Measurements from ENCODE around the gene MYCBP2.
"Not testable (repeated sequence)": the region's sequence is repeated elsewhere in the genome, so short reads cannot be mapped to it uniquely, and the experiment has no call there.

Gene MYCBP2, protein sequence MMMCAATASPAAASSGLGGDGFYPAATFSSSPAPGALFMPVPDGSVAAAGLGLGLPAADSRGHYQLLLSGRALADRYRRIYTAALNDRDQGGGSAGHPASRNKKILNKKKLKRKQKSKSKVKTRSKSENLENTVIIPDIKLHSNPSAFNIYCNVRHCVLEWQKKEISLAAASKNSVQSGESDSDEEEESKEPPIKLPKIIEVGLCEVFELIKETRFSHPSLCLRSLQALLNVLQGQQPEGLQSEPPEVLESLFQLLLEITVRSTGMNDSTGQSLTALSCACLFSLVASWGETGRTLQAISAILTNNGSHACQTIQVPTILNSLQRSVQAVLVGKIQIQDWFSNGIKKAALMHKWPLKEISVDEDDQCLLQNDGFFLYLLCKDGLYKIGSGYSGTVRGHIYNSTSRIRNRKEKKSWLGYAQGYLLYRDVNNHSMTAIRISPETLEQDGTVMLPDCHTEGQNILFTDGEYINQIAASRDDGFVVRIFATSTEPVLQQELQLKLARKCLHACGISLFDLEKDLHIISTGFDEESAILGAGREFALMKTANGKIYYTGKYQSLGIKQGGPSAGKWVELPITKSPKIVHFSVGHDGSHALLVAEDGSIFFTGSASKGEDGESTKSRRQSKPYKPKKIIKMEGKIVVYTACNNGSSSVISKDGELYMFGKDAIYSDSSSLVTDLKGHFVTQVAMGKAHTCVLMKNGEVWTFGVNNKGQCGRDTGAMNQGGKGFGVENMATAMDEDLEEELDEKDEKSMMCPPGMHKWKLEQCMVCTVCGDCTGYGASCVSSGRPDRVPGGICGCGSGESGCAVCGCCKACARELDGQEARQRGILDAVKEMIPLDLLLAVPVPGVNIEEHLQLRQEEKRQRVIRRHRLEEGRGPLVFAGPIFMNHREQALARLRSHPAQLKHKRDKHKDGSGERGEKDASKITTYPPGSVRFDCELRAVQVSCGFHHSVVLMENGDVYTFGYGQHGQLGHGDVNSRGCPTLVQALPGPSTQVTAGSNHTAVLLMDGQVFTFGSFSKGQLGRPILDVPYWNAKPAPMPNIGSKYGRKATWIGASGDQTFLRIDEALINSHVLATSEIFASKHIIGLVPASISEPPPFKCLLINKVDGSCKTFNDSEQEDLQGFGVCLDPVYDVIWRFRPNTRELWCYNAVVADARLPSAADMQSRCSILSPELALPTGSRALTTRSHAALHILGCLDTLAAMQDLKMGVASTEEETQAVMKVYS (N-terminal part only)

GRCh38 chr13:77326905-77327604 is at the start of gene MYCBP2:
TSS of gene MYCBP2 (minus strand) at chr13:77327094. CDS start at chr13:77326775, 319 bp downstream.
- DNase-seq = peak; percentile 99

DNA sequence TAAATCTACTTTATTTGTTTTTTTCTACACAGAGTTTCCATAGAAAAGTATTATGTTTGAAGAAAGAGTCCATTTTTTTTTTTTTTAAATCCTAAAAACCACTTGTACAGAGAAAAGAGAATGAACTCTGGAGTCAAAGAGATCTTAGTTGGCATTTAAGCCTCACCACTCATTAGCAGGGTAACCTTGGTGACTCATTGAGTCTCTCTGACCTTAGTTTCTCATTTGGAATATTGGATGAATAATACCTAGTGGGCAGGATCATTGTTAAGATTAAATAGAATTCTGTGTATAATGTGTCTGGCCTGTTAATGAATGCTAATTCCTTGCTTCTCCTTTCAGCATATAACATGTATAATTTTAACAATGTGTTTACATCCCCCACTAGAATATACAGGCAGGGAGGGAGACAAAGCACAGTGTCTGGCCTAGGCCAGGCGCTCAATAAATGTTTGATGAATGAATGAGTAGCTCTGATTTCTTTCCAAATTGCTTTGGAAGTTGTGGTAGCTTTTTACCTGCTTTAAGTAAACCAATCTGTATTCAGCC is 48.7 kb upstream of the MYCBP2 start:
- no peak for DNase-seq

- no peak for DNase-seq
Observed at GRCh38 chr13:77374786-77375185, 47.9 kb upstream of the MYCBP2 start.

DNA sequence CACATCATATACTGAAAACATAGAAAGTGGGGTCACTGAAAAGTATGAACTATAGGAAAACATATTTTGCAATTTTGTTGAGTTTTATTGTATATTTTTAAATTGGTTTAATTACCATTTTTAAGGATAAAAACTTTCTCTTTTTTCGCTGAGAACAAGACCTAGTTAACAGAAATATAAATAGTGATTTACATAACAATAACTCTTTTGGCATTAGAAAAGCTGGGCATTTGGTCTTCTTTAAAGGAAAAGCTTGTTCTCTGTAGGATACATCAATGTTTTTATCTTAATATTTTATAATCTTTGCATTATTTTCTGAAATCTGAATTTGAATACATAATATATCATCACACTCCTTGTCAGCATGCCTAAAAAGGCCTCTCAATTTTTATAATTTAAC is 47.4 kb upstream of the MYCBP2 start:
- DNase-seq = no peak

- DNase-seq = no peak
Observed at GRCh38 chr13:77373502-77373901, 46.6 kb upstream of the MYCBP2 start.

DNA sequence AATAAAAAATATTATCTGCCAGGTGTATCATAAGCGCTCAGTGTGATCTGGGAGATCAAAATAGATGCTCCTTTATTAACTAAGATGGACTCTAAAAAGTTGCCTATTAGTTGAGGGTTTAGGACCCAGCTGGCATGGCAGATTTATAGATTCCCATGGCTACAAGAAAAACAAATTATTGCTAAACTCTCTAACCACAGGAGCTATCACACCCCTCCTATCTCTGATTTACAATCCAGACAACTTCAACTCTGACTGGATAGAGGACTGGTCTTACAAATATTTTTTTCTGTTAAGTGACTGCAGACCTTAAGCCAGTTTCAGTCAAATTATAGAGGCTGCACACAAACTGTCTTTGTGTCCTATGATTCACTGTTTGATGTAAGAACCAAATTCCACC is 45.4 kb upstream of the MYCBP2 start:
- no peak for DNase-seq

DNA sequence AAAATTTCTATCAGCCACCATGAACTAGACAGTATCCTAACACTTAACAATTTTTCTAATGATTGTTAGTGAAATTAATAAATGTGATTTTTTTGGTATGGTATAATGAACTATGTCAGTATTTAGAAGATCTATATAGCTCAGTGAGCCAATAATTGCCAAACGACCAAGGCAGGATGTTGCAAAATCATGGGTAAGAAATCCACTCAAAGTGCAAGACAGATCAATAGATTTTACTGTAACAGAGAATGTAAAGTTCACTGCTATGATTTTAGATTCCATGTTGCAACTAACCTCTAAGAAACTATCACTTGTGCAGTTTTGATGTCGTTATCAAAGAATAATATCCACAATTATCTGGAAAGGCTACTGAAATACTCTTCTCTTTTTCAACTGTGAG is 44.0 kb upstream of the MYCBP2 start:
- DNase-seq = no peak

- no peak for DNase-seq
Observed at GRCh38 chr13:77362166-77362565, 35.3 kb upstream of the MYCBP2 start.

- DNase-seq = no peak
Observed at GRCh38 chr13:77360032-77360685, 33.3 kb upstream of the MYCBP2 start.

DNA sequence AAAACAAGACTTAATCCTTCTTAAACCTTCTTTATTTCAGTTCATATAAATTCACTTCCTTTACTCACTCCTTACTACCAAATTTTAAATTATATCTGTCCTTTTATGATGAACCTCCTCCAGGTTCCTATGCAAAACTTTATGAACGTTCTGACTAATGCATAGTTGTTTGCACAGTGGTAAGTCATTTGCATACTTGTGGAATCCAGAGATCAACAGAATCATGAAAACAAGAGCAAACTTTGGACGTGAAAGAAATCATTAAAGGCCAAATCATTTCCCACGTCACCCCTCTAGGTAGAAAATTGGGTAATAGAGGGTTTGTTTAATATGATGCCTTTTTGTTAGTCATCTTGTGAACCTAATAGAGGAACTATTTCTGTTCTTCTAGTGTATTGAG is 32.3 kb upstream of the MYCBP2 start:
- peak; percentile 37 for DNase-seq

- DNase-seq = no peak
Observed at GRCh38 chr13:77358001-77358400, 31.1 kb upstream of the MYCBP2 start.

DNA sequence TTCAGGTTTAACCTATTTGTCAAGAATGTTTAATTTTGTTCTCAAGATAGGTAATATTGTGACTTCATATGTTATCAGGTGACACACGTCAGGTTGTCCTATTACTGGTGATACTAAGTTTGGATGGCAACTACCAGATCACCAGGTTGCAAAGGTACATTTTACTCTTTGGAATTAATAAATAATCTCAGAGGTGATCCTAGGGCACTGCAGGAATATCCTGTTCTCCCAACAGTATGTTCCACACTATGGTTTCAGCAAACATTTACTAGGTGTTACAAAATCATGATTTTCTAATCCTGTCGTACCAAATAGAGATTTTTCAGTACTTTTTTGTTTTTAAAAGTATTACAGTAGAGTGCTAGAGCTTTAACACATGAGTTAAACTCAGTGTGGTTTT is 29.3 kb upstream of the MYCBP2 start:
- no peak for DNase-seq

DNA sequence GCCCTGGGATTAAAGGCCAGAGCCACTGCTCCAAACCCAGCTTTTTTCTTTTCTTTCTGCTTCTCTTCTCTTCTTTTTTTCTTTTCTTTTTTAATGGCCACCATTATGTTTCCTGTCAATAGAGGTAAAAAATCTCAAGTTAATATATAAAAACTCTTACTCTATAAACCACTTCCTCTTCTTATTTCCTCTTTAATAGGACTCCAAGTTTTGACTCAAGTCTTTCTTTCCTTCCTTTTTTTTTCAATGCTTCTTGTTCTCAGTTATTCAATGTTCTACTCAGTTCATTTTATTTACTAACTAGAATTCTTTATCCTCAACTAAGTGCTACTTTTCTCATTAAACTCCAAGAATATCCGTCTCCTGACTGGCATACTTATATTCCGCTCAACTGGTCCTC is 27.1 kb upstream of the MYCBP2 start:
- DNase-seq = no peak

DNA sequence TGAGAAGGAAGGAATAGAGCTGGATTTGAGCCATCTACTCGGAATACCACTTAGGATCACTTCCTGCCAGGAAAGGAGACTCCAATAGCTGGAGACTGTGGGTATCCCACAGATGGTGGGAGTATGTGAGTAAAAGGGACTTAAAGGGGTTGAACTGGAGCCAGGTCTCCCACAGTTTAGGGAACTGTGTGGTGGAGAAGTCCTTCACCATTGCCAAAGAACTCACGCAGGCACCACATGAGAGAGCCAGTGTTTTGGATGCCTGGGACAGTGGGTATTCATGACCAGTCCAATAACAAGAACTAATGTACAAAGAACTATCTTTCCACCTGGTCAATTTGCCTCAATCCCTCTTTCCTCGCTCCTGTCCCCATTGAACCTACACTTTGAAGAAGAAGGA is 24.4 kb upstream of the MYCBP2 start:
- no peak for DNase-seq

DNA sequence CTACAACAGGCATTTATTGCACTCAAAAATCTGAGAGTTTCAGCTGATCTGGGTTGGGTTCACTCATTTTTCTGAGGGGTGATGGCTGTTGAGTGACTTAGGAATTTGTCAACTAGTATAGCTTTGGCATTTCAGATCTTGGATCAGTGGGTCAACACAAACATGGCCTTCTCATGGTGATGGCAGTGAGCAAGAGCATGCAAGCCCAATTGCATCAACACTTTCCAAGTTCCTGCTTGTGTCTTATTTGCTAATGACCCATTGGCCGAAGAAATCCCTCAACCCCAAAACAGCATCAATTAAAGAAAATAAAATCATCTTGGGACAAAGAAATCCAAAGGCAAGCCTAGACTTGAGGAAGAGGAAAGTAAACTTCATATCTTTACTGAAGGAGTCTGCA is 23.9 kb upstream of the MYCBP2 start:
- no peak for DNase-seq

DNA sequence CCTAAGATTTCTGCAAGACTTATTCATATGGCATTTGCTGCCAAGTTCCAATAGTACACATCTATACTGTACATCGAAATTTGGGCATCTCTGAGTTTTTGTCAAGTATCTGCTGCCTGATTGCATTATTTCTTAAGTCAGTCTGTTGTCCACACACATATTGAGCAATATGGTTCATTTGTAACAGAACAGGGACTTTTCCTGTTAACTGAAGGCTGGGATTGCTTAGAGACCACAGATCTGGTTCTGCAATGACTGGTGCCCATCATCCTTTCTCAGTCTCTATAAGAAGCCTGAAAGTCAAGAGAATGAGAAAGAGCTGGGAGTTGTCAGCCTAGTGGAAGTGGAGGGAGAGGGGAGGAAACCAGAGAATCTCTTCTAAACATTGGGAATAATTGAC is 22.5 kb upstream of the MYCBP2 start:
- no peak for DNase-seq

GRCh38 chr13:77347351-77347750 is 20.5 kb upstream of the MYCBP2 start:
- not testable (repeated sequence) for DNase-seq

- DNase-seq = no peak
Observed at GRCh38 chr13:77345150-77345780, 18.4 kb upstream of the MYCBP2 start.

- DNase-seq = no peak
Observed at GRCh38 chr13:77343841-77344240, 16.9 kb upstream of the MYCBP2 start.

DNA sequence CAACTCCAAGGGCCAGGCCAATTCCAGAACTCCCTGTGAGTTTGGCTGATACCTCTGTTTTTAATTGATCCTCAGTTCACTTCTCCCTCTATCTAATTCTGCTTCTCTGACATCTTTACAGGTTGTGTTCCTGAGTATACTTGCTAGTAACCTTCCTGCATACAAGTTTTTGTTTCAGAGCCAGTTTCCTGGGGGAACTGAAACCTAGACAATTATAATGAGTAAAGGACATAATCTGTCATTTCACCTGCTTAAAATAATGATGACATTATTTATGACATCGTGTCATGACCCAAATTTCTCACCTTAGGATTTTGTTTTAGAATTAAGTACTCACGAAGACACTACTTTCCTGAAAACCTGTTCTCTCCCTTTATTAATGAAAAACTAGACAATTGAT is 12.5 kb upstream of the MYCBP2 start:
- no peak for DNase-seq

DNA sequence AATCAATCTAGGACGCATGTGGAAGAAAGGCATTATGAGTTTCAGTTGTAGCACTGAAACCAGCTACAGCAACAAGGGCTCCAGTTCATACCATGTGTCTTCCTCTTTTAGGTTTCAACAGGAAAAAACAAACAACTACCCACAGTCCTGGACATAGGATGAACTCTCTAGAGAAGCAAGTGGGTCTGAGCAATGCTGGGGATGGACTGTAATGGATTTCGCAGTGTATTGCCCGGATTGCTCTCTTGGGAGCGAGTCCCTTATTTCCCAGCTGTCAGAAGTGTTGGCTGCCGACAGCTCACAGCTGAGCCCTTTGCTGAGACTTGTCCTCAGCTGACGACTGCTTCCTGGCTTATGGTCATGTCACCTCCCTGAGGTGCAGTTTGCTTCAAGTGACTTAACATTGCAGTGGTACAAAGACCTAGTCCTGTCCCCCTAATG is 12.1 kb upstream of the MYCBP2 start:
- DNase-seq = no peak
